ENCODE results near the gene MCRIP1. TPM values are rescaled to one million over a fixed set of nuclear protein-coding genes. Genes with fewer than 3 reads are reported as not detected.
A peak's percentile ranks its signal among the peaks of the same experiment; 100 is the strongest.

The MCRIP1 gene
- total and polyA plus RNA-seq, 8 donors: 61.7 to 97.6 (median 80.7) TPM

GRCh38 chr17:81834831-81835267 lies 1.8 kb upstream of the MCRIP1 start, which contains the start of gene PPP1R27:
Gene PPP1R27 (minus strand): TSS chr17:81835050. CDS start chr17:81834953, 97 bp downstream.
- intact Hi-C loops (cut with DNase I): no loop called here
- H3K4me3 ChIP-seq: peak within 1 kb of the TSS; percentile 67 to 80
- H3K27me3 ChIP-seq: no peaks in the 10 kb centered on the region
- no peak for DNase-seq
- H3K9me3 ChIP-seq: no peaks in the 10 kb centered on the region
- TF ChIP-seq CTCF (IDR thresholded peaks at IDR 0.05): no peak
- peaks cover 15 to 56% of the 10 kb centered on the region in 2 donors for H3K4me1 ChIP-seq
- H3K27ac ChIP-seq: peak within 1 kb of the TSS; percentile 91 to 95
- no peak for ATAC-seq
- H3K36me3 ChIP-seq: no peaks in the 10 kb centered on the region

GRCh38 chr17:81833921-81834830 lies 1.1 kb upstream of the MCRIP1 start:
- H3K4me1 ChIP-seq: peaks cover 15 to 56% of the 10 kb centered on the region in 2 donors
- no peaks in the 10 kb centered on the region for H3K27me3 ChIP-seq
- peak overlapping the region; percentile 67 to 80 for H3K4me3 ChIP-seq
- H3K36me3 ChIP-seq: no peaks in the 10 kb centered on the region
- ATAC-seq (no peak), DNase-seq (no peak)
- no peak for TF ChIP-seq CTCF (IDR thresholded peaks at IDR 0.05)
- no peaks in the 10 kb centered on the region for H3K9me3 ChIP-seq
- intact Hi-C loops (cut with DNase I): no loop called here
- H3K27ac ChIP-seq: peak overlapping the region; percentile 91 to 95

- DNase-seq: no peak
- intact Hi-C loops (cut with DNase I): no loop called here
- no peaks in the 10 kb centered on the region for H3K27me3 ChIP-seq
Observed at GRCh38 chr17:81832608-81833159, 407 bp downstream of the MCRIP1 start.

GRCh38 chr17:81831957-81832607 lies 1.0 kb downstream of the MCRIP1 start:
- Histone ChIP-seq H3K4me3 (peak overlapping the region; percentile 58 to 80), H3K4me1 (peaks cover 15 to 39% of the 10 kb centered on the region in 2 donors), H3K9me3 (no peaks in the 10 kb centered on the region), H3K27ac (peak overlapping the region; percentile 86 to 90), H3K36me3 (no peaks in the 10 kb centered on the region), H3K27me3 (no peaks in the 10 kb centered on the region)
- intact Hi-C loops (cut with DNase I): no loop called here
- ATAC-seq (peak; percentile 52), DNase-seq (peak in 3 of 4 donors; percentile 29 to 78 (median 59))
- TF ChIP-seq CTCF (IDR thresholded peaks at IDR 0.05): no peak

More at GRCh38 chr17:81832608-81833159, 407 bp downstream of the MCRIP1 start:
- no peak for TF ChIP-seq CTCF (IDR thresholded peaks at IDR 0.05)
- peak; percentile 83 for ATAC-seq
- H3K36me3 ChIP-seq: no peaks in the 10 kb centered on the region
- H3K4me3 ChIP-seq: peak overlapping the region; percentile 58 to 80
- peaks cover 15 to 44% of the 10 kb centered on the region in 2 donors for H3K4me1 ChIP-seq
- no peaks in the 10 kb centered on the region for H3K9me3 ChIP-seq
- peak overlapping the region; percentile 86 to 90 for H3K27ac ChIP-seq

Data from left lung (tissue), 10 donors.